SIG-M5 treated with dmso at 0.1 percent for 504 hours (cell line): Measurements from ENCODE around the gene NOTCH4.
"Not testable (repeated sequence)": the region's sequence is repeated elsewhere in the genome, so short reads cannot be mapped to it uniquely, and the experiment has no call there.

Source experiments
- DNase-seq: peaks from one replicate; lab custom pipeline; 2025; ENCODE audit not compliant: unreplicated experiment; lab: John Stamatoyannopoulos, UW

Gene NOTCH4

GRCh38 chr6:32223258-32224235 is at the start of gene NOTCH4:
Gene NOTCH4 (minus strand): TSS chr6:32224067. CDS start chr6:32223928, 139 bp downstream.
- DNase-seq: no peak

- DNase-seq: peak; percentile 35
Observed at GRCh38 chr6:32271429-32271828, 47.6 kb upstream of the NOTCH4 start.

GRCh38 chr6:32268459-32268858 is 44.6 kb upstream of the NOTCH4 start:
- not testable (repeated sequence) for DNase-seq

- DNase-seq: no peak
Observed at GRCh38 chr6:32267035-32267434, 43.2 kb upstream of the NOTCH4 start.

DNA sequence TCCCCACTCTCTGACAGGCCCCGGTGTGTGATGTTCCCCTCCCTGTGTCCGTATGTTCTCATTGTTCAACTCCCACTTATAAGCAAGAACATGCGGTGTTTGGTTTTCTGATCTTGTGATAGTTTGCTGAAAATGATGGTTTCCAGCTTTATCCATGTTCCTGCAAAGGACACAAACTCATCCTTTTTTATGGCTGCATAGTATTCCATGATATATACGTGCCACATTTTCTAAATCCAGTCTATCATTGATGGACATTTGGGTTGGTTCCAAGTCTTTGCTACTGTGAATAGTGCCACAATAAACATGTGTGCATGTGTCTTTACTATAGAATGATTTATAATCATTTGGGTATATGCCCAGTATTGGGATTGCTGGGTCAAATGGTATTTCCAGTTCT is 33.4 kb upstream of the NOTCH4 start:
- not testable (repeated sequence) for DNase-seq

- DNase-seq: peak; percentile 61
Observed at GRCh38 chr6:32255199-32256153, 31.6 kb upstream of the NOTCH4 start.

DNA sequence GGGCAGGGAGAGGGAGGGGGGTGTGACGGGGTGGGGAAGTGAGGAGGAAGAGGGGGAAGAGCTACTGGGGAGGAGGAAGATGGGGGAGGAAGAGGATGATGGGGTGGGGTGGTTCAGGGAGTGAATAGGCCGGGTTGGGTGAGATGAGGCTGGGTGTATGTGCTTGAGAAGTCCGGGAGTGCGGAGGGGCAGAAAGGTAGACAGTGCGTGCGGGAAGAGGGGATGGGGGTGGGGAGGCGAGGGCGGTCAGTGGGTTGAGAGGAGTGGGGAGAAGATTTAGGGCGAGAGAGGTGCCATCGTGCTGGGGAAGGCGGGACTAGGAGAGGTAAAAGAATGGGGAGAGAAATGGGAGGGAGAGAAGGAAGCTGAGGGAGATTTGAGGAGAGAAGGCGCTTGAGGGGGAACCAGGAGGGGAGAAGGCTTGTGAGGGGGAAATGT is 30.9 kb upstream of the NOTCH4 start:
- no peak for DNase-seq

DNA sequence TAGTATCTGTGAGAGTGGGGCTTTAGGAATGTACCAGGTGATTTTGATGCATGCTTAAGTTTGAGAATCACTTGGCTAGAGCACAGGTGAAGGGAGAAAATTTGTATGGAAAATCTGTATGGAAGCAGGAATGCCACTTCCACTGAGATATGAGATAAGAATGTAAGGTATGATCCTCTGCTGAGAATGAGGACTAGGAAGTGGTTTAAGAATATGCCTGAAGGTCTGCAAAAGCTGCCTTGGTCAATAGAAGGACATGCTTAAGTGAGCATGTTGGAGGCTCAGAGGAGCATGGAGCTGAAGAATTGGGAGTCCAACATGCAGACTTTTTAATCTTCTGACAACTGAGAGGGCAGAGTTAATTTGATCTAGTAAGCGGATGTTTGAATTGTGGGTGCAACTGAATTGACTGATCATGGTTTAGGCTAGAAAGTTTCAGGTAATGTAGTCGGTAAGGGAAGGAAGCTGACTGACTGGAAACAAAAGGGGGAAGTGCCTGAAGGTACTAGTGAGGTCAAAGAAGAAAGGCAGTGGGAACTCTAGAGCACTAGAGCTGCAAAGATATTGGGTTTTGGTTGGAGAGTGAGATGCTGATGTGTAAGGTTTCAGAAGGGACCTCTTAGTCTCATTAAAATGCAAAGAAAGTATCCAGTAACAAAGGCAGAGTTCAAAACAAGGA is 28.6 kb upstream of the NOTCH4 start:
- no peak for DNase-seq

- DNase-seq: no peak
Observed at GRCh38 chr6:32249262-32249661, 25.4 kb upstream of the NOTCH4 start.

GRCh38 chr6:32247401-32247800 is 23.5 kb upstream of the NOTCH4 start:
- DNase-seq: no peak

- DNase-seq: peak; percentile 39
Observed at GRCh38 chr6:32244946-32245398, 21.1 kb upstream of the NOTCH4 start.

- DNase-seq: no peak
Observed at GRCh38 chr6:32244270-32244669, 20.4 kb upstream of the NOTCH4 start.

GRCh38 chr6:32242318-32242813 is 18.5 kb upstream of the NOTCH4 start:
- DNase-seq: not testable (repeated sequence)

- DNase-seq: no peak
Observed at GRCh38 chr6:32240686-32241085, 16.8 kb upstream of the NOTCH4 start.

- no peak for DNase-seq
Observed at GRCh38 chr6:32239462-32239861, 15.6 kb upstream of the NOTCH4 start.

- DNase-seq: no peak
Observed at GRCh38 chr6:32234934-32235333, 11.1 kb upstream of the NOTCH4 start.

DNA sequence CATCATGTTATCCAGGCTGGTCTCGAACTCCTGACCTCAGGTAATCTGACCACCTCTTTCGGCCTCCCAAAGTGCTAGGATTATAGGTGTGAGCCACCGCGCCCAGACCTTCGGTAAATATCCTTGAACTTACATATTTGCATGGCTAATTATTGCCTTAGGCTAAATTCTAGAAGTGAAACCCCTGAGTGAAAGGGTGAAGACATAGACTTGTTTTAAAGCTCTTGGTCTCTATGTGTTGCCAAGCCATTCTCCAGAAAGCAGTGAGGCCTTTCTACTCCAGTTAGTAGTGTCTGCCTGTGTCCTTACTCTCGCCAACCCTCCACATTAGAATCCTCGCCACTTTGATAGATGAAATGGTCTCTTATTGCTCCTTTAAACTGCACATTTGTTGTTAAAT is 2.6 kb upstream of the NOTCH4 start:
- no peak for DNase-seq

- no peak for DNase-seq
Observed at GRCh38 chr6:32224696-32225095, 829 bp upstream of the NOTCH4 start.

DNA sequence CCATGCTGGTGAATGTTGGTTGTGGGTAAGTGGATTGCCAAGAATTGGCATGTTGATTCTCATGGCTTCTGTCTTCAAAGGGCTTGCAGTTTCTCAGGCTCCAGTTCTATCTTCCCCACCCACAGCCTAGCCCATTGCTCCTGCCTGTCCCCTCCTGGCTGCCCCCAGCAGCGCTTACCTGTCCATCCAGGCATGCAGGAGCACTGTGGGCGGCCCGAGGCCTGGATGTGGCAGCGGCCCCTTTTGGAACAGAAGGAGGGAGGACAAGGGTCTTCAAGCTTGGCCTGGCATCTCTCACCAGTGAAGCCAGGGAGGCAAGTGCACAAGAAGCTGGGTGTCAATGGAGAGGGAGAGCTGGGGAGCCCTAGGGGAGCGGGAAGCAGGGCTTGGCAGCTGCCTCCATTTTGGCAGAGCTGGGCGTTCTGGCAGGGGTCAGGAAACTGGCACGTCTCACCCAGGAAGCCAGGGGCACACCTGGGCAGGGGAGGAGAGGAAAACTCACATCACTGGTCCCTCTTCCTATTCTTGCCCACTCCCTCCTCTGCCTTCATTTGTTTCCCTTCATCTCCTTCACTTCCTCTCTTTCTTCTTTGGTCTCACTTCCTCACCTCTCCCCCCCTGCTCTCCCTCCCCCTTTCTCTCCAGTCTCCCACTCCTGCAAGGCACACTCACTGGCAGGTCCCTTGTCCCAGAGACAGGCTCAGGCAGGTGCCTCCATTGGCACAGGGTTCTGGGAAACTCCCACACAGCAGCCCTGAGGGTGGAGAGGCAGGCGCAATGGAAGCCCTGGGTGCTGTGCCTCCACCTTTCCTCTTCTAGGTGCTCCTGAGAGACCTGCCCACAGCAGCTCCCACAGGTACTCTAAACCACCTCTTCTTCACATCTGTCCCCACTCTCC is 1.3 kb downstream of the NOTCH4 start:
- DNase-seq: no peak

DNA sequence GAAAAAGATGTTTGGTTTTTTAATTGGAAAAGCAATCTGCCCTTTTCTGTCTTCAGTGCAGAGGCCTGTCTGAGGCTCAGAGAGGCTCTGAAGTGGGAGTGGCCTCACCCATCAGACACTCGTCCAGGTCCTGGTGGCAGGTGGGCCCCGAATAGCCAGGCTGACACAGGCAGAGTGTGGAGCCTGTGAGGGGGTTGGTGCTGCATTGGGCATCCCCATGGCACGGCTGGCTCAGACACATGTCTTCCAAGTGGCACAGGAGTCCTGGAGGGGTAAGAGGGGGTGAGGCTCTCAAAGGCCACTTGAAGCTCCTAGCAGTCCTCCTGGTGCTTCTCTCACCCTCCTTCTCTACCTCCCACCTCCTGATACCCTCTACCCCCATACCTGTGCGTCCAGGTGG is 3.8 kb downstream of the NOTCH4 start:
- DNase-seq: no peak
